Neural progenitor cell (in vitro differentiated cells): ENCODE results near the gene FEZF1.

Source experiments
- CTCF ChIP-seq: fragments of 200-600 bp; sonication (generic); IDR thresholded peaks from 2 replicates; pipeline ENCODE4 v1.5.1; 2017; ENCODE audit warnings: antibody characterized with exemption, mild to moderate bottlenecking
- EZH2 ChIP-seq: fragments of 200-600 bp; sonication (generic); IDR thresholded peaks from 2 replicates; pipeline ENCODE4 v1.6.1; 2017; ENCODE audit warnings: antibody characterized with exemption, mild to moderate bottlenecking, moderate library complexity

- TF ChIP-seq CTCF (no peak), EZH2 (no peak)
These were observed 32.5 kb upstream of the FEZF1 start for GRCh38 chr7:122337011-122337410.
